Uterus (tissue), 2 donors: ENCODE measurements around the gene HOXB2.

Experiments
- POLR2A ChIP-seq, 2 donors: fragments of 450-650 bp; IDR thresholded peaks; one replicate each; pipeline ENCODE4 v1.6.1; 2016; ENCODE audit warnings: antibody characterized with exemption in 2 of 2, mild to moderate bottlenecking in 1 of 2, moderate library complexity in 1 of 2
- TF ChIP-seq, protein P1 (sequence below), 4 experiments: fragments of 200-600 bp in 2 of 4; fragments of 450-650 bp in 2 of 4; sonication (generic) in 2 of 4; IDR thresholded peaks; one replicate each; pipeline ENCODE4 v1.5.1; 2016 to 2019; ENCODE audit warnings: antibody characterized with exemption in 4 of 4, mild to moderate bottlenecking in 2 of 4, moderate library complexity in 1 of 4

DNA sequence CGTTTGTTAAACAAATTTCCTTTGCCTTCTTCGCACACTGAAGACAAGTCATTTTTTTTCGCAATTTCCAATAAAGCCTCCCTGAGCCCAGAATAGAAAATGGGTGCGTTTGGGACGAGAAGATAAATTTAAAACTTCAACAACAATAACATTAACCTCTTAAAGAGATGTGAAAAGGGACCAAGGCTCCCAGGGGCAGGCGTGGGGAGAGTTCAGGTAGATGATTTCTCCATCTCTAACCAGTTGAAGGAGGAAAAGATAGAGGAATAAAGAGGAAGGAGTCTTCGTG, 34.5 kb upstream of the HOXB2 start:
- TF ChIP-seq, protein P1, sequence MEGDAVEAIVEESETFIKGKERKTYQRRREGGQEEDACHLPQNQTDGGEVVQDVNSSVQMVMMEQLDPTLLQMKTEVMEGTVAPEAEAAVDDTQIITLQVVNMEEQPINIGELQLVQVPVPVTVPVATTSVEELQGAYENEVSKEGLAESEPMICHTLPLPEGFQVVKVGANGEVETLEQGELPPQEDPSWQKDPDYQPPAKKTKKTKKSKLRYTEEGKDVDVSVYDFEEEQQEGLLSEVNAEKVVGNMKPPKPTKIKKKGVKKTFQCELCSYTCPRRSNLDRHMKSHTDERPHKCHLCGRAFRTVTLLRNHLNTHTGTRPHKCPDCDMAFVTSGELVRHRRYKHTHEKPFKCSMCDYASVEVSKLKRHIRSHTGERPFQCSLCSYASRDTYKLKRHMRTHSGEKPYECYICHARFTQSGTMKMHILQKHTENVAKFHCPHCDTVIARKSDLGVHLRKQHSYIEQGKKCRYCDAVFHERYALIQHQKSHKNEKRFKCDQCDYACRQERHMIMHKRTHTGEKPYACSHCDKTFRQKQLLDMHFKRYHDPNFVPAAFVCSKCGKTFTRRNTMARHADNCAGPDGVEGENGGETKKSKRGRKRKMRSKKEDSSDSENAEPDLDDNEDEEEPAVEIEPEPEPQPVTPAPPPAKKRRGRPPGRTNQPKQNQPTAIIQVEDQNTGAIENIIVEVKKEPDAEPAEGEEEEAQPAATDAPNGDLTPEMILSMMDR (IDR thresholded peaks at IDR 0.05), result no peak
- TF ChIP-seq POLR2A (IDR thresholded peaks at IDR 0.05), result no peak
